D721Med (cell line): ENCODE measurements around the gene RAB25.

Source experiments
- DNase-seq: peaks from one replicate; pipeline ENCODE4 v3.0.0; 2011; ENCODE audit warnings: low spot score; ENCODE audit not compliant: insufficient read length
- FAIRE-seq: peaks from 2 replicates; lab custom pipeline; 2011; peaks lifted over from hg19 to GRCh38; lab: Jason Lieb, UNC
- CTCF ChIP-seq: IDR thresholded peaks from 2 replicates; pipeline ENCODE4 v1.5.1; 2012; ENCODE audit warnings: mild to moderate bottlenecking, control low read depth; ENCODE audit not compliant: insufficient read depth; ENCODE audit errors: missing control alignments

Gene RAB25

GRCh38 chr1:156056326-156056849 lies 4.6 kb upstream of the RAB25 start:
- no peak for DNase-seq
- no peak for TF ChIP-seq CTCF
- no peak for FAIRE-seq

GRCh38 chr1:156062189-156062588 lies 1.2 kb downstream of the RAB25 start:
- FAIRE-seq (no peak), DNase-seq (no peak)
- TF ChIP-seq CTCF: no peak

- DNase-seq (no peak), FAIRE-seq (no peak)
- TF ChIP-seq CTCF: no peak
These were observed 3.0 kb downstream of the RAB25 start for GRCh38 chr1:156063997-156064285.

- TF ChIP-seq CTCF: no peak
- no peak for DNase-seq
- FAIRE-seq: no peak
These were observed 3.7 kb downstream of the RAB25 start for GRCh38 chr1:156064615-156065014.

GRCh38 chr1:156065212-156065611 lies 4.3 kb downstream of the RAB25 start:
- DNase-seq (no peak), FAIRE-seq (no peak)

GRCh38 chr1:156065871-156066270 lies 4.9 kb downstream of the RAB25 start:
- FAIRE-seq (no peak), DNase-seq (no peak)
- no peak for TF ChIP-seq CTCF

More at GRCh38 chr1:156065212-156065611, 4.3 kb downstream of the RAB25 start:
- no peak for TF ChIP-seq CTCF

GRCh38 chr1:156067262-156067661 lies 6.3 kb downstream of the RAB25 start:
- FAIRE-seq (no peak), DNase-seq (no peak)
- no peak for TF ChIP-seq CTCF
